Peyer's patch (tissue), 4 donors: ENCODE data around the gene TTLL4. TPM values are rescaled to one million over a fixed set of nuclear protein-coding genes. Genes with fewer than 3 reads are reported as not detected.

ENCODE experiments used
- DNase-seq, 3 donors: peaks; one replicate each; pipeline ENCODE4 v3.0.0-alpha.2; 2017 to 2019
- H3K27ac ChIP-seq, 4 donors: fragments of 200-600 bp; sonication (generic); one replicate each; pipeline ENCODE4 v1.5.1; 2016 to 2019
- H3K27me3 ChIP-seq, 2 donors: fragments of 200-600 bp; sonication (generic); one replicate each; pipeline ENCODE4 v1.5.1; 2019
- H3K36me3 ChIP-seq, 3 donors: fragments of 200-600 bp; sonication (generic); one replicate each; pipeline ENCODE4 v1.5.1; 2016 to 2019
- H3K4me1 ChIP-seq, 4 donors: fragments of 200-600 bp; sonication (generic); one replicate each; pipeline ENCODE4 v1.5.1; 2016 to 2019
- H3K4me3 ChIP-seq, 4 donors: fragments of 200-600 bp; sonication (generic); 1 replicate in 3 of 4; 2 replicates in 1 of 4; pipeline ENCODE4 v1.5.1; 2016 to 2019; ENCODE audit warnings: mild to moderate bottlenecking in 1 of 4
- H3K9me3 ChIP-seq, 4 donors: fragments of 200-600 bp; sonication (generic); one replicate each; pipeline ENCODE4 v1.5.1; 2016 to 2019; ENCODE audit warnings: mild to moderate bottlenecking in 1 of 4
- CTCF ChIP-seq, 6 experiments: fragments of 450-650 bp in 4 of 6; fragments of 200-600 bp in 2 of 6; sonication (generic) in 1 of 6; IDR thresholded peaks; one replicate each; pipeline ENCODE4 v1.5.1; 2017 to 2019; ENCODE audit warnings: antibody characterized with exemption in 6 of 6, mild to moderate bottlenecking in 3 of 6, moderate library complexity in 1 of 6
- POLR2A ChIP-seq, 2 donors: fragments of 450-650 bp; IDR thresholded peaks; one replicate each; pipeline ENCODE4 v1.5.1; 2017; ENCODE audit warnings: antibody characterized with exemption in 2 of 2, mild to moderate bottlenecking in 2 of 2, moderate library complexity in 2 of 2
- total RNA-seq, 4 donors: library from RNA; depleted of rRNA; stranded (reverse); fragments of >200 nt; gene quantifications; one replicate each; pipeline ENCODE4 v1.1.0, GENCODE V29; 2016

The TTLL4 gene
- total RNA-seq, 4 donors from 2014 or later = 14.9 to 48.4 (median 45.1) TPM

- H3K27ac ChIP-seq = peak overlapping the region in 1 of 4 donors; percentile 15
- H3K9me3 ChIP-seq = no peaks in the 10 kb centered on the region
- H3K4me1 ChIP-seq = no peaks in the 10 kb centered on the region
- H3K4me3 ChIP-seq = no peak overlapping the region
- TF ChIP-seq POLR2A (IDR thresholded peaks at IDR 0.05) (no peak), CTCF (IDR thresholded peaks at IDR 0.05) (no peak)
- no peak for DNase-seq
- H3K27me3 ChIP-seq = no peaks in the 10 kb centered on the region
- peaks cover 0 to 62% (median 0%) of the 10 kb centered on the region in 3 donors for H3K36me3 ChIP-seq
Observed at GRCh38 chr2:218746470-218746795, 35.8 kb downstream of the TTLL4 start.

DNA sequence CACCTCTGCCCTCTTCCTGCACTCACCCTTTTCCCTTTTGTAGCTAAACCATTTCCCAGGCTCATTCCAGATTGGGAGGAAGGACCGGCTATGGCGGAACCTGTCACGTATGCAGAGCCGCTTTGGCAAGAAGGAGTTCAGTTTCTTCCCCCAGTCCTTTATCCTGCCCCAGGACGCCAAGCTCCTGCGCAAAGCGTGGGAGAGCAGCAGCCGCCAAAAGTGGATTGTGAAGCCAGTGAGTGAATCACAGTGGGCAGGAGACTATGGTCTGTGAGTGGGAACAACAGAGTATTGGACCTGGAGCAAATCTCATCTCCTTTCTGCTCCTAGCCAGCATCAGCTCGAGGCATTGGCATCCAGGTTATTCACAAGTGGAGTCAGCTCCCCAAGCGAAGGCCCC is 36.3 kb downstream of the TTLL4 start:
- Histone ChIP-seq H3K4me1 (no peaks in the 10 kb centered on the region), H3K9me3 (no peaks in the 10 kb centered on the region), H3K27ac (no peak overlapping the region), H3K36me3 (peaks cover 0 to 61% (median 0%) of the 10 kb centered on the region in 3 donors), H3K4me3 (no peak overlapping the region), H3K27me3 (no peaks in the 10 kb centered on the region)
- DNase-seq = no peak
- TF ChIP-seq POLR2A (IDR thresholded peaks at IDR 0.05) (no peak), CTCF (IDR thresholded peaks at IDR 0.05) (no peak)

DNA sequence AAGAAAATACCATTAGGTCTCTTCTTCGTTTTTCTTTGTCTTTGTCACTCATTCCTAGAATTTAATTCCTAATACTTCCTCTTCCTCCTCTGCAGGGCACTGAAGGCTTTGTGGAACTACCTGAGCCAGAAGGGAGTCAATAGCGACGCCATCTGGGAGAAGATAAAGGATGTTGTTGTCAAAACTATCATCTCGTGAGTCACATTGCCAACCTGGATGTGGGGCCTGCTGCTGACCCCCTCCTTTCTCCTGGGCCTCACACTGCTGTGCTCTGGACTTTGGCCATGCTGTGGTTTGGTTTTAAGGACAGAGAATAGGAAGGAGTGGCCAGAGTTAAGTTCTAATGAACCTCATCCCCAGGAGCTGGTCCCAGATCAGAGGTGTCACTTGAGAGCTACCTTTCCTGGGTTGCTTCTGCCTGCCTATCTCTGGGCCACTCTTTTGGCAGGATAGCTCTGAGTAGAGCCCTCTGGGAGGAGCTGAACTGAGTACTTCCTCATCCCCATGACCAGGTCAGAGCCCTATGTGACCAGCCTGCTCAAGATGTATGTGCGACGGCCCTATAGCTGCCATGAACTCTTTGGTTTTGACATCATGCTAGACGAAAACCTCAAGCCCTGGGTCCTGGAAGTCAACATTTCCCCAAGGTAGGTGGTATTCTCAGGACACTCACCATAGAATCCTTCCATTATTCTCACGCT is 38.3 kb downstream of the TTLL4 start:
- TF ChIP-seq POLR2A (IDR thresholded peaks at IDR 0.05) = no peak
- peak in 1 of 6 experiments; percentile 28 for TF ChIP-seq CTCF (IDR thresholded peaks at IDR 0.05)
- Histone ChIP-seq H3K27me3 (no peaks in the 10 kb centered on the region), H3K4me1 (no peaks in the 10 kb centered on the region), H3K9me3 (no peaks in the 10 kb centered on the region), H3K36me3 (peaks cover 0 to 81% (median 0%) of the 10 kb centered on the region in 3 donors), H3K27ac (no peak overlapping the region), H3K4me3 (no peak overlapping the region)
- DNase-seq = no peak

DNA sequence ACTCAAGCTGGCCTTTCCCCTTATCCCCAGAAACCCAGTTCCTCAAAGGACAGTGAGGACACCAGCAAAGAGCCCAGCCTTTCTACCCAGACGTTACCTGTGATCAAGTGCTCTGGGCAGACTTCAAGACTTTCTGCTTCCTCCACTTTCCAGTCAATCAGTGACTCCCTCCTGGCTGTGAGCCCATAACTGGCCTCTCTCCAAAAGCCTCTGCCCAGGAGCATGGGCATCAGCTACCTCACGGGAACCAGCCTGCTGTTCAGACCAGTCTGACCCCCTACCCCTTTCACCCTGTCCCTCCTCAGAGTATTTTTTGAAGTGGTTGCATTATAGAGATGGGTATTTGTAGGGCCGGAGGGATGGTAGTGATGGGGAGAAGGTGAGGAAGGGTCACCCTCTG is 43.6 kb downstream of the TTLL4 start:
- H3K36me3 ChIP-seq = peaks cover 0 to 56% (median 0%) of the 10 kb centered on the region in 3 donors
- DNase-seq = no peak
- TF ChIP-seq CTCF (IDR thresholded peaks at IDR 0.05) (no peak), POLR2A (IDR thresholded peaks at IDR 0.05) (no peak)
- H3K4me3 ChIP-seq = no peak overlapping the region
- H3K27me3 ChIP-seq = no peaks in the 10 kb centered on the region
- H3K9me3 ChIP-seq = no peaks in the 10 kb centered on the region
- H3K4me1 ChIP-seq = no peaks in the 10 kb centered on the region
- H3K27ac ChIP-seq = no peak overlapping the region

- H3K36me3 ChIP-seq = peaks cover 0 to 50% (median 0%) of the 10 kb centered on the region in 3 donors
- H3K4me3 ChIP-seq = no peak overlapping the region
- no peak overlapping the region for H3K27ac ChIP-seq
- H3K4me1 ChIP-seq = no peaks in the 10 kb centered on the region
- H3K9me3 ChIP-seq = no peaks in the 10 kb centered on the region
- DNase-seq = no peak
- TF ChIP-seq CTCF (IDR thresholded peaks at IDR 0.05) (no peak), POLR2A (IDR thresholded peaks at IDR 0.05) (no peak)
- H3K27me3 ChIP-seq = no peaks in the 10 kb centered on the region
Observed at GRCh38 chr2:218754781-218755180, 44.1 kb downstream of the TTLL4 start.
